ENCODE measurements around the gene ZNF700.

DNA sequence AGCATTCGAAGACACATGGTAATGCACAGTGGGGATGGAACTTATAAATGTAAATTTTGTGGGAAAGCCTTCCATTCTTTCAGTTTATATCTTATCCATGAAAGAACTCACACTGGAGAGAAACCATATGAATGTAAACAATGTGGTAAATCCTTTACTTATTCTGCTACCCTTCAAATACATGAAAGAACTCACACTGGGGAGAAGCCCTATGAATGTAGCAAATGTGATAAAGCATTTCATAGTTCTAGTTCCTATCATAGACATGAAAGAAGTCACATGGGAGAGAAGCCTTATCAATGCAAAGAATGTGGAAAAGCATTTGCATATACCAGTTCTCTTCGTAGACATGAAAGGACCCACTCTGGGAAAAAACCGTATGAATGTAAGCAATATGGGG lies 23.7 kb downstream of the ZNF700 start:
- TF ChIP-seq YY1 (tag by site-specific recombination; IDR thresholded peaks at IDR 0.05) (no peak), ZNF561 (tag by site-specific recombination; IDR thresholded peaks at IDR 0.05; ENCODE audit: borderline replicate concordance) (no peak), ZNF560 (tag by site-specific recombination; IDR thresholded peaks at IDR 0.05; ENCODE audit: borderline replicate concordance) (no peak), ATF2 (tag by site-specific recombination; IDR thresholded peaks at IDR 0.05; ENCODE audit: low read depth) (no peak), ZBTB20 (tag by site-specific recombination; IDR thresholded peaks at IDR 0.05) (no peak), ZNF37A (tag by site-specific recombination; IDR thresholded peaks at IDR 0.05) (no peak), GLIS1 (tag by site-specific recombination; IDR thresholded peaks at IDR 0.05) (no peak), ZBTB21 (tag by site-specific recombination; IDR thresholded peaks at IDR 0.05) (no peak), ZNF211 (tag by site-specific recombination; IDR thresholded peaks at IDR 0.05; ENCODE audit: low read depth) (no peak), ZNF302 (tag by site-specific recombination; IDR thresholded peaks at IDR 0.05; ENCODE audit: low read depth) (no peak), ZSCAN23 (tag by site-specific recombination; IDR thresholded peaks at IDR 0.05) (no peak)
- TF ChIP-seq, protein P1, sequence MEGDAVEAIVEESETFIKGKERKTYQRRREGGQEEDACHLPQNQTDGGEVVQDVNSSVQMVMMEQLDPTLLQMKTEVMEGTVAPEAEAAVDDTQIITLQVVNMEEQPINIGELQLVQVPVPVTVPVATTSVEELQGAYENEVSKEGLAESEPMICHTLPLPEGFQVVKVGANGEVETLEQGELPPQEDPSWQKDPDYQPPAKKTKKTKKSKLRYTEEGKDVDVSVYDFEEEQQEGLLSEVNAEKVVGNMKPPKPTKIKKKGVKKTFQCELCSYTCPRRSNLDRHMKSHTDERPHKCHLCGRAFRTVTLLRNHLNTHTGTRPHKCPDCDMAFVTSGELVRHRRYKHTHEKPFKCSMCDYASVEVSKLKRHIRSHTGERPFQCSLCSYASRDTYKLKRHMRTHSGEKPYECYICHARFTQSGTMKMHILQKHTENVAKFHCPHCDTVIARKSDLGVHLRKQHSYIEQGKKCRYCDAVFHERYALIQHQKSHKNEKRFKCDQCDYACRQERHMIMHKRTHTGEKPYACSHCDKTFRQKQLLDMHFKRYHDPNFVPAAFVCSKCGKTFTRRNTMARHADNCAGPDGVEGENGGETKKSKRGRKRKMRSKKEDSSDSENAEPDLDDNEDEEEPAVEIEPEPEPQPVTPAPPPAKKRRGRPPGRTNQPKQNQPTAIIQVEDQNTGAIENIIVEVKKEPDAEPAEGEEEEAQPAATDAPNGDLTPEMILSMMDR (tag by site-specific recombination; IDR thresholded peaks at IDR 0.05) = no peak
- TF ChIP-seq, protein P2, sequence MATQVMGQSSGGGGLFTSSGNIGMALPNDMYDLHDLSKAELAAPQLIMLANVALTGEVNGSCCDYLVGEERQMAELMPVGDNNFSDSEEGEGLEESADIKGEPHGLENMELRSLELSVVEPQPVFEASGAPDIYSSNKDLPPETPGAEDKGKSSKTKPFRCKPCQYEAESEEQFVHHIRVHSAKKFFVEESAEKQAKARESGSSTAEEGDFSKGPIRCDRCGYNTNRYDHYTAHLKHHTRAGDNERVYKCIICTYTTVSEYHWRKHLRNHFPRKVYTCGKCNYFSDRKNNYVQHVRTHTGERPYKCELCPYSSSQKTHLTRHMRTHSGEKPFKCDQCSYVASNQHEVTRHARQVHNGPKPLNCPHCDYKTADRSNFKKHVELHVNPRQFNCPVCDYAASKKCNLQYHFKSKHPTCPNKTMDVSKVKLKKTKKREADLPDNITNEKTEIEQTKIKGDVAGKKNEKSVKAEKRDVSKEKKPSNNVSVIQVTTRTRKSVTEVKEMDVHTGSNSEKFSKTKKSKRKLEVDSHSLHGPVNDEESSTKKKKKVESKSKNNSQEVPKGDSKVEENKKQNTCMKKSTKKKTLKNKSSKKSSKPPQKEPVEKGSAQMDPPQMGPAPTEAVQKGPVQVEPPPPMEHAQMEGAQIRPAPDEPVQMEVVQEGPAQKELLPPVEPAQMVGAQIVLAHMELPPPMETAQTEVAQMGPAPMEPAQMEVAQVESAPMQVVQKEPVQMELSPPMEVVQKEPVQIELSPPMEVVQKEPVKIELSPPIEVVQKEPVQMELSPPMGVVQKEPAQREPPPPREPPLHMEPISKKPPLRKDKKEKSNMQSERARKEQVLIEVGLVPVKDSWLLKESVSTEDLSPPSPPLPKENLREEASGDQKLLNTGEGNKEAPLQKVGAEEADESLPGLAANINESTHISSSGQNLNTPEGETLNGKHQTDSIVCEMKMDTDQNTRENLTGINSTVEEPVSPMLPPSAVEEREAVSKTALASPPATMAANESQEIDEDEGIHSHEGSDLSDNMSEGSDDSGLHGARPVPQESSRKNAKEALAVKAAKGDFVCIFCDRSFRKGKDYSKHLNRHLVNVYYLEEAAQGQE (tag by site-specific recombination; IDR thresholded peaks at IDR 0.05) = no peak
